IMR-90 (cell line): Measurements from ENCODE around the gene HLA-E. TPM values are rescaled to one million over a fixed set of nuclear protein-coding genes. Genes with fewer than 3 reads are reported as not detected.

ENCODE experiments used
- ATAC-seq: fragments of 200-7000 bp; cut with Tn5 transposase; 2 replicates; pipeline ENCODE4 v1.9.1; 2020; ENCODE audit warnings: low read depth, mild to moderate bottlenecking, moderate library complexity
- BruUV-seq: library from RNA; stranded (reverse); fragments of 400-500 nt; replicated peaks from 2 replicates; lab custom pipeline; 2021; lab: Mats Ljungman, UMichigan
- CTCF ChIA-PET: fragments of 300-600 bp; formaldehyde crosslinking; extraction: SDS; loops from one replicate; lab custom pipeline; 2021; ENCODE audit warnings: antibody characterized with exemption; lab: Yijun Ruan, JAX
- POLR2A ChIA-PET: fragments of 300-600 bp; sonication (Branson Sonifier 250); formaldehyde crosslinking; loops from one replicate; lab custom pipeline; 2022; ENCODE audit warnings: antibody characterized with exemption; ENCODE audit not compliant: unreplicated experiment; lab: Charles Lee
- DNase-seq: peaks from one replicate; pipeline ENCODE4 v3.0.0; 2013
- H2AFZ ChIP-seq: replicated peaks from 2 replicates; pipeline ENCODE3; 2013; ENCODE audit warnings: low read length, mild to moderate bottlenecking; ENCODE audit not compliant: poor library complexity
- H2AK5ac ChIP-seq: 2 replicates; pipeline ENCODE4 v1.6.1; 2013; ENCODE audit warnings: low read depth, low read length, inconsistent platforms
- H2AK9ac ChIP-seq: replicated peaks from 2 replicates; pipeline ENCODE3; 2013; ENCODE audit warnings: mild to moderate bottlenecking, low read depth, low read length, moderate library complexity; ENCODE audit not compliant: poor library complexity
- H2BK120ac ChIP-seq: 2 replicates; pipeline ENCODE4 v1.6.1; 2013; ENCODE audit warnings: low read depth, low read length, inconsistent platforms
- H2BK15ac ChIP-seq: 3 replicates; pipeline ENCODE4 v1.6.1; 2013; ENCODE audit warnings: low read depth, low read length, inconsistent platforms
- H2BK20ac ChIP-seq: 2 replicates; pipeline ENCODE4 v1.6.1; 2013; ENCODE audit warnings: low read depth, mild to moderate bottlenecking, inconsistent platforms, low read length, moderate library complexity
- H2BK5ac ChIP-seq: 2 replicates; pipeline ENCODE4 v1.6.1; 2013; ENCODE audit warnings: mild to moderate bottlenecking, low read depth, low read length, inconsistent platforms; ENCODE audit not compliant: poor library complexity, severe bottlenecking
- H3K14ac ChIP-seq: replicated peaks from 2 replicates; pipeline ENCODE4 v1.6.1; 2013; ENCODE audit warnings: low read depth, low read length, inconsistent platforms
- H3K18ac ChIP-seq: 2 replicates; pipeline ENCODE4 v1.6.1; 2013; ENCODE audit warnings: low read depth, low read length, control low read depth
- H3K23ac ChIP-seq: 2 replicates; pipeline ENCODE4 v1.6.1; 2013; ENCODE audit warnings: low read depth, low read length, inconsistent platforms
- H3K27ac ChIP-seq: 2 replicates; pipeline ENCODE4 v1.5.1; 2013; ENCODE audit warnings: mild to moderate bottlenecking, control low read depth, low read length; ENCODE audit not compliant: insufficient read depth
- H3K27me3 ChIP-seq: 2 replicates; pipeline ENCODE4 v1.6.1; 2013; ENCODE audit warnings: low read length; ENCODE audit not compliant: control insufficient read depth, insufficient read depth
- H3K36me3 ChIP-seq: 2 replicates; pipeline ENCODE4 v1.6.1; 2013; ENCODE audit warnings: low read length, mixed read lengths; ENCODE audit not compliant: control insufficient read depth, insufficient read depth
- H3K4ac ChIP-seq: 2 replicates; pipeline ENCODE4 v1.6.1; 2013; ENCODE audit warnings: low read depth, low read length, inconsistent platforms
- H3K4me1 ChIP-seq: 2 replicates; pipeline ENCODE4 v1.6.1; 2013; ENCODE audit warnings: low read length, mixed read lengths; ENCODE audit not compliant: control insufficient read depth, insufficient read depth
- H3K4me2 ChIP-seq: 2 replicates; pipeline ENCODE4 v1.6.1; 2013; ENCODE audit warnings: low read depth, mild to moderate bottlenecking, control low read depth, low read length, moderate library complexity
- H3K4me3 ChIP-seq: 2 replicates; pipeline ENCODE4 v1.5.1; 2013; ENCODE audit warnings: low read depth, mild to moderate bottlenecking, control low read depth, low read length, moderate library complexity; ENCODE audit not compliant: insufficient read depth
- H3K56ac ChIP-seq: 2 replicates; pipeline ENCODE4 v1.6.1; 2013; ENCODE audit warnings: low read length, inconsistent platforms; ENCODE audit not compliant: insufficient read depth; ENCODE audit errors: extremely low read depth
- H3K79me1 ChIP-seq, 2 experiments: 2 replicates each; pipeline ENCODE4 v1.6.1; 2013; ENCODE audit warnings: low read length in 2 of 2, inconsistent platforms in 1 of 2, low read depth in 1 of 2
- H3K9ac ChIP-seq: 2 replicates; pipeline ENCODE4 v1.6.1; 2013; ENCODE audit warnings: low read depth, low read length, control low read depth
- H3K9me1 ChIP-seq: 2 replicates; pipeline ENCODE4 v1.6.1; 2013; ENCODE audit warnings: low read length, inconsistent platforms; ENCODE audit not compliant: insufficient read depth
- H3K9me3 ChIP-seq: 2 replicates; pipeline ENCODE4 v1.6.1; 2013; ENCODE audit warnings: low read length; ENCODE audit not compliant: control insufficient read depth, insufficient read depth
- H4K20me1 ChIP-seq: 2 replicates; pipeline ENCODE4 v1.6.1; 2013; ENCODE audit warnings: low read length, inconsistent platforms; ENCODE audit not compliant: insufficient read depth
- H4K5ac ChIP-seq: 2 replicates; pipeline ENCODE4 v1.6.1; 2013; ENCODE audit warnings: mild to moderate bottlenecking, low read depth, low read length, control low read depth
- H4K8ac ChIP-seq, 2 experiments: 2 replicates each; pipeline ENCODE4 v1.6.1; 2013; ENCODE audit warnings: low read depth in 2 of 2, low read length in 2 of 2, control low read depth in 1 of 2, inconsistent platforms in 1 of 2
- H4K91ac ChIP-seq: 2 replicates; pipeline ENCODE4 v1.6.1; 2013; ENCODE audit warnings: low read depth, low read length, inconsistent platforms; ENCODE audit not compliant: insufficient read depth
- CEBPB ChIP-seq: IDR thresholded peaks from 2 replicates; pipeline ENCODE4 v1.6.1; 2012; ENCODE audit warnings: low read depth, low read length, improper control_type of control experiment
- CHD1 ChIP-seq: IDR thresholded peaks from 2 replicates; pipeline ENCODE4 v1.6.1; 2012; ENCODE audit warnings: low read depth, low read length, improper control_type of control experiment
- FOS ChIP-seq: fragments of 150-350 bp; IDR thresholded peaks from 2 replicates; pipeline ENCODE4 v1.6.1; 2016; ENCODE audit warnings: low read depth, low read length
- MAFK ChIP-seq: IDR thresholded peaks from 2 replicates; pipeline ENCODE4 v1.6.1; 2012; ENCODE audit warnings: low read depth, low read length, improper control_type of control experiment
- MAZ ChIP-seq: IDR thresholded peaks from 2 replicates; pipeline ENCODE4 v1.6.1; 2012; ENCODE audit warnings: low read depth, mild to moderate bottlenecking, low read length, improper control_type of control experiment, moderate library complexity, borderline replicate concordance
- NFE2L2 ChIP-seq: fragments of 150-350 bp; IDR thresholded peaks from 2 replicates; pipeline ENCODE4 v1.6.1; 2016; ENCODE audit warnings: low read depth, mild to moderate bottlenecking, low read length
- POLR2A ChIP-seq: IDR thresholded peaks from 2 replicates; pipeline ENCODE4 v1.6.1; 2012; ENCODE audit warnings: mild to moderate bottlenecking, low read depth, low read length
- RAD21 ChIP-seq: IDR thresholded peaks from 2 replicates; pipeline ENCODE4 v1.6.1; 2012; ENCODE audit warnings: low read length, improper control_type of control experiment
- RCOR1 ChIP-seq: IDR thresholded peaks from 2 replicates; pipeline ENCODE4 v1.6.1; 2012; ENCODE audit warnings: mild to moderate bottlenecking, low read length, improper control_type of control experiment; ENCODE audit not compliant: insufficient replicate concordance
- RFX5 ChIP-seq: IDR thresholded peaks from 2 replicates; pipeline ENCODE4 v1.8.0; 2012; ENCODE audit warnings: low read depth, mild to moderate bottlenecking, low read length, moderate library complexity
- SMC3 ChIP-seq: fragments of 150-350 bp; IDR thresholded peaks from 2 replicates; pipeline ENCODE4 v1.6.1; 2016; ENCODE audit warnings: low read depth, mild to moderate bottlenecking, antibody characterized with exemption, low read length, moderate library complexity
- WGBS, 2 experiments: methylation state at CpG; one replicate each; pipeline versions ENCODE4 v1.1.5 to v1.1.7; 2013; ENCODE audit warnings: missing lambda C conversion rate in 2 of 2; ENCODE audit not compliant: insufficient read length in 1 of 2; ENCODE audit errors: extremely low coverage in 2 of 2; 5-methylcytosine and 5-hydroxymethylcytosine counted together
- dilution Hi-C: fragments of 300-500 bp; cut with HindIII; formaldehyde crosslinking; loops from one replicate; pipeline ENCODE4 v1.14.3; 2018; ENCODE audit warnings: low sequenced_read_pairs; ENCODE audit not compliant: unreplicated experiment
- in situ Hi-C: fragments of 300-500 bp; cut with MboI; formaldehyde crosslinking; loops from 3 replicates; pipeline ENCODE4 v1.14.3; 2019; ENCODE audit warnings: low sequenced_read_pairs, inconsistent platforms, mixed read lengths
- intact Hi-C: fragments of 100-400 bp; cut with micrococcal nuclease; formaldehyde crosslinking; loops from 2 replicates; pipeline ENCODE4 v1.10.0; 2022
- polyA plus RNA-seq, 3 experiments: library from polyadenylated mRNA; depleted of rRNA; stranded (reverse); fragments of >200 nt; gene quantifications; 2 replicates each; pipeline ENCODE4 v1.2.3, GENCODE V29; 2012; ENCODE audit warnings: low replicate concordance in 1 of 3
- total RNA-seq: library from RNA; depleted of rRNA; stranded (reverse); fragments of >200 nt; gene quantifications from 2 replicates; pipeline ENCODE4 v1.2.3, GENCODE V29; 2012
- TF ChIP-seq, protein P1 (sequence below): fragments of 150-350 bp; IDR thresholded peaks from 2 replicates; pipeline ENCODE4 v1.6.1; 2016; ENCODE audit warnings: low read depth, mild to moderate bottlenecking, low read length, moderate library complexity, borderline replicate concordance
- TF ChIP-seq, protein P2 (sequence below): fragments of 150-350 bp; IDR thresholded peaks from 2 replicates; pipeline ENCODE4 v1.6.1; 2017; ENCODE audit warnings: mild to moderate bottlenecking, antibody characterized with exemption, low read length, low read depth

The HLA-E gene
- total and polyA plus RNA-seq, 2 of the 4 experiments (the other 2 are of a cell fraction) = 83.6 to 84.8 TPM

DNA sequence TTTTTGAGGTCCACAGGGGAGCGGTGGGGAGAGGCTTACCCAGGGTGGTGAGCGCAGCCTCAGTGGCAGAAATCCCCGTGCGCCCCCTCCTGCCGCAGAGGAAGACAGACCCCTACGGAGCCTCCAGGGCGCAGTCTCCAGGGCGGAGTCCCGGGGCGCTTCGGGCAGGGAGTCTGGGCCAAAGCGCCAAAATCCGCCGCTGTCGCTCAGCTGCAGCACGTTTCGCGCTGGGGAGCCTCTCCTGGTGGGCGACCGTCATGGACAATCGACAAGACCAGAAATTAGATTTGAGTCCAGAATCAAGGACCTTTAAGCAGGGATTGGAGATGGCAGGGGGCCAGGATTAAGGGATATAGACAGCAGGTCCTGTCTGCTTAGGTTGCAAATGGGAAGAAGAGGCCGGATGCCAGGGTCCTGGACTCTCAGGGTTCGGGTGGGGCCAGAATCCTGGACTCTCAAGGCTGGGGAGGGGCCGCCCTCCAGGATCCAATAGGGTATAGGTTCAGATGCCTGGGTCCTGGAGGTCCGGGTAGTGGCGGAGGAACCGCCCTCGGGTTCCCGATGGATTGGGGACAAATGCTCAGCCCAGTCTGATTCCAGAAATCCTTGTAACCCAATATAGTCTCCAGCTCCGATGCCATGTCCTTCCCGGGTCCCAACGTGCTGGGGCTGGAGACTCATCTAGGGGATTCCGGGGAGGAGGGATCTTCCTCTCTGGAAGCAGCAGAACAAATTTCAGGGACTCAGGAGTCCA is 7.9 kb upstream of the HLA-E start:
- no peak overlapping the region for H2BK15ac ChIP-seq
- no peak overlapping the region for H3K27ac ChIP-seq
- CTCF ChIA-PET = interaction anchor here (0.5 to 3.4 kb wide), 14 partner anchors 15 to 245 kb away, joined by 3 to 33 read pairs (median 4); no protein-coding TSS in a partner anchor
- H3K14ac ChIP-seq = no peak overlapping the region
- no peaks in the 10 kb centered on the region for H3K9me3 ChIP-seq
- no peak overlapping the region for H3K23ac ChIP-seq
- H4K5ac ChIP-seq = no peak overlapping the region
- H3K4me3 ChIP-seq = no peak overlapping the region
- H2BK20ac ChIP-seq = no peak overlapping the region
- DNase-seq (no peak), ATAC-seq (no peak; the same call in 1 of the 2 replicates)
- H2AFZ ChIP-seq = no peak overlapping the region
- H3K9ac ChIP-seq = no peak overlapping the region
- H3K79me1 ChIP-seq = no peaks in the 10 kb centered on the region
- H2BK5ac ChIP-seq = no peak overlapping the region
- H3K27me3 ChIP-seq = peaks cover 31% of the 10 kb centered on the region
- TF ChIP-seq, protein P1, sequence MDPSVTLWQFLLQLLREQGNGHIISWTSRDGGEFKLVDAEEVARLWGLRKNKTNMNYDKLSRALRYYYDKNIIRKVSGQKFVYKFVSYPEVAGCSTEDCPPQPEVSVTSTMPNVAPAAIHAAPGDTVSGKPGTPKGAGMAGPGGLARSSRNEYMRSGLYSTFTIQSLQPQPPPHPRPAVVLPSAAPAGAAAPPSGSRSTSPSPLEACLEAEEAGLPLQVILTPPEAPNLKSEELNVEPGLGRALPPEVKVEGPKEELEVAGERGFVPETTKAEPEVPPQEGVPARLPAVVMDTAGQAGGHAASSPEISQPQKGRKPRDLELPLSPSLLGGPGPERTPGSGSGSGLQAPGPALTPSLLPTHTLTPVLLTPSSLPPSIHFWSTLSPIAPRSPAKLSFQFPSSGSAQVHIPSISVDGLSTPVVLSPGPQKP = no peak
- TF ChIP-seq SMC3 (no peak), RCOR1 (no peak), CHD1 (no peak), POLR2A (no peak), RAD21 (no peak), MAFK (no peak), RFX5 (no peak), MAZ (no peak), FOS (no peak), CEBPB (no peak), NFE2L2 (no peak)
- TF ChIP-seq, protein P2, sequence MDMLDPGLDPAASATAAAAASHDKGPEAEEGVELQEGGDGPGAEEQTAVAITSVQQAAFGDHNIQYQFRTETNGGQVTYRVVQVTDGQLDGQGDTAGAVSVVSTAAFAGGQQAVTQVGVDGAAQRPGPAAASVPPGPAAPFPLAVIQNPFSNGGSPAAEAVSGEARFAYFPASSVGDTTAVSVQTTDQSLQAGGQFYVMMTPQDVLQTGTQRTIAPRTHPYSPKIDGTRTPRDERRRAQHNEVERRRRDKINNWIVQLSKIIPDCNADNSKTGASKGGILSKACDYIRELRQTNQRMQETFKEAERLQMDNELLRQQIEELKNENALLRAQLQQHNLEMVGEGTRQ = no peak
- H3K4me2 ChIP-seq = no peak overlapping the region; the same call in 1 of the 2 replicates
- H3K9me1 ChIP-seq = no peaks in the 10 kb centered on the region
- H4K91ac ChIP-seq = no peak overlapping the region
- H3K36me3 ChIP-seq = no peaks in the 10 kb centered on the region
- 1% methylated on average over 14 of the region's 33 CpGs; no CpG with 5 or more reads in 1 of the 2 experiments for WGBS, 2 experiments
- no peak overlapping the region for H3K56ac ChIP-seq
- no TSS peak for BruUV-seq
- dilution Hi-C loops = no loop called here
- H2AK9ac ChIP-seq = no peak overlapping the region
- no peaks in the 10 kb centered on the region for H3K4me1 ChIP-seq
- intact Hi-C loops = no loop called here
- H2AK5ac ChIP-seq = no peak overlapping the region
- in situ Hi-C loops = loop anchor here (25.0 kb wide), 1 partner anchor 606 kb away; no protein-coding TSS in a partner anchor
- H3K4ac ChIP-seq = no peak overlapping the region
- H3K18ac ChIP-seq = no peak overlapping the region
- no peak overlapping the region for H4K8ac ChIP-seq
- POLR2A ChIA-PET = no interaction called here
- H4K20me1 ChIP-seq = no peaks in the 10 kb centered on the region
- H2BK120ac ChIP-seq = no peak overlapping the region
